ENCODE results near the gene HIPK2.
"Not testable (repeated sequence)": the region's sequence is repeated elsewhere in the genome, so short reads cannot be mapped to it uniquely, and the experiment has no call there.

Gene HIPK2

DNA sequence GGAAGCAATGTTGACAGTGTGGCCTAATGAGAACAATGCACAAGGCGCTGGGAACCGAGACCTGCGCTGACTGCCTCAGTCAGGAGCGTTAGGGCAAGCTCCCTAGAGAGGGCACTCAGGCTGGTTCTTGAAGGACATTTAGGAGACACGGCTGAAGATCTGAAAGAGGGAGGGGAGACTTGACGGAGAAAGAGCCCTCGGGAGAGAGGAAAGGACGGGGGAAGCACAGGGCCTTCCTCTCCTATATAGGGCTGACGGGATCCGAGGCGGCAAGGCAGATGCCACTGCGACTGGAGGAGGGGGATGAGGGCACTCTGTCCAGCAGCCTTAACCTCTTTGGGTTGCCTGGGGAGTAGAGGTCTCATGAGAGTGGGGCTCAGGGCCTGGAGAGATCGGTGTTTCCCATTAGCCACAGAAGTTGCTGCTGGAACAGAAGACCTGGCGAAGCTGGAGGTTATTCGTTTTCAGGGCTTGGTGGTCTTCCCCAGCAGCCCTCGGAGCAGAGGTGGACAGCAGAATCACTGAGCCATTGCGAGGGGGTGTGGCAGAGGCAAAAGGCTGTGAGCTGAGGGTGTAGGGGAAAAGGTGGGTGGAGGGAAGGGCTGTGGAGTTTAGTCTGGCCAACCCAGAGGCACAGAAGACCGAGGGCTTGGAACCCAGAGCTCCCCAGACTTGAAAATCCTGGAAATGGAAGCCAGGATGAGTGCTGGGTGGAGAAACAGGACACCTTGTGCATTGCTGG is 218.3 kb downstream of the HIPK2 start:
- no peak for DNase-seq

DNA sequence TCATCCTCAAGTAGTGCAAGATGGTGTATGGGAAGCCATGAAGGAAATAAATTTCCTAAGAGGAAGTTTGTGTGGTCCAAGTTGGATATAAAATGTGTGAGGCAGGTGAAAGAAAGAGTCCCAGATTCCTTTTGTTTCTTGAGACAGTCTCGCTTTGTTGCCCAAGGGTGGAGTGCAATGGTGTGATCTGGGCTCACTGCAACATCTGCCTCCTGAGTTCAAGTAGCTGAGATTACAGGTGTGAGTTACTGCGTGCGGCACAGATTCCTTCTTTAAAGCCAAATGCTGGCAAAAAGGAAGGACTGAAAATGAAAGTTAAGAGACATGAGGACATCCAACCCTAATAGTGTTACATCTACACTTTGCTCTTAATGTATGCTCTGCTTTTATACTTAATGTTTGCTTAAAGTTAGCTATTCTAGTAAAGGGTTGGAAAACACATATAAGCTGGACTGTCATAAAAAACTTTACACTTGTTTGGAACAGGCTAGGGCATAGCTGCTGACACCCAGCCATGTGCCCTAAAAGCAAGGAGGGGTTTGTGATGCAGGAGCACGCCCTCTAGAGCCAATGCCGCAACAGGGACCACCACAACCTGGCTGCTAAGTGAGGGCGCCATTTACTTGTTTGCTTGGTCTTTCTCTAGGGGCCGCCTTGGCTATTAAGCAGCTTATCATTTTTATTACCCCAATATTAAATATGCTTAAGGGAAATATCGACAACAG is 219.8 kb downstream of the HIPK2 start:
- DNase-seq = no peak

DNA sequence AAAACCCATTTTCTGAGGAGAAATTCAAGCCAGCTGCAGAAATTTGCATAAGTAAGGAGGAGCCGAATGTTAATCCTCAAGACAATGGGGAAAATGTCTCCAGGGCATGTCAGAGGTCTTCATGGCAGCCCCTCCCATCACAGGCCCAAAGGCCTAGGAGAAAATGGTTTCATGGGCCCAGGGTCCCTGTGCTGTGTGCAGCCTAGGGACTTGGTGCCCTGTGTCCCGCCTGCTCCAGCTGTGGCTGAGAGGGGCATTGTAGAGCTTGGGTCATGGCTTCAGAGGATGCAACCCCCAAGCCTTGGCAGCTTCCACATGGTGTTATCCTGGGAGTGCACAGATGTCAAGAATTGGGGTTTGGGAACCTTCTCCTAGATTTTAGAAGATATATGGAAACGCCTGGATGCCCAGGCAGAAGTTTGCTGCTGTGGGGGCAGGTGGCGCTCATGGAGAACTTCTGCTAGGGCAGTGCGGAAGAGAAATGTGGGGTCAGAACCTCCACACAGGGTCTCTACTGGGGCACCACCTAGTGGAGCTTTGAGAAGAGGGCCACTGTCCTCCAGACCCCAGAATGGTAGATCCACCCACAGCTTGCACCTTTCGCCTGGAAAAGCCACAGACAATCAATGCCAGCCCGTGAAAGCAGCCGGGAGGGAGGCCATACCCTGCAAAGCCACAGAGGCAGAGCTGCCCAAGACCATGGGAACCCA is 223.7 kb downstream of the HIPK2 start:
- not testable (repeated sequence) for DNase-seq

DNA sequence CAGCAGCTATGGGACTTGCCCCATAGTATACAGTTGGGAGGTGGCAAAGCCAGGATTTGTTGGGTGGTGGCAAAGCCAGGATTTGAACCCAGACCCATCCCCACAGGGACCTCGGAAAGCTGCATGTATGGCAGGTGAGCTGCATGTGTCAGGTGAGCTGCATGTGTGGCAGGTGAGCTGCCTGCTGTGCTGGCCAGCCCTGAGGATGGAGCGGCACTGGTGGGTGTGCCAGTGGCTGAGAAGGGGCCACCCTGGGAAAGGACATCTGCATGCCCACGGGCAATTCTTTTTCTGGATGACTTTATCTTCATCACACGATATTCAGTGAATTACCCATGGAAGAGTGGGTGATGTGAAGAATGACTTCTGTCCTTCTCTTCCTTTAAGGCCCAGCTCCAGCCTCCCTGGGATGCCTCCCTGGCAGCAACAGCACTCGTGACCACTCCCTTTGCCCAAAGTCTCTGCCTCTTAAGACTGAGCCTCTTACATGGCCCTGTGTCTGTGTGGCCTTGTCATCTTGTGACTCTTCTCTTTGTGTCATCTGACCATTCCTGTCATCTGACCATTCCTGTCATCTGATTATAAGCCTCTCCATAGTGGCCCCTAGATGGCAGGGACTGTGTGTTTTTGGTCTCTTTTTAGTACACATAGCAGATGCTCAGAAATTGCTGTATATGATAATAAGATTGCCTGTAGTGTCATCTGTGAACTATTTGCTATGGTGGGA is 229.3 kb downstream of the HIPK2 start:
- DNase-seq = no peak

DNA sequence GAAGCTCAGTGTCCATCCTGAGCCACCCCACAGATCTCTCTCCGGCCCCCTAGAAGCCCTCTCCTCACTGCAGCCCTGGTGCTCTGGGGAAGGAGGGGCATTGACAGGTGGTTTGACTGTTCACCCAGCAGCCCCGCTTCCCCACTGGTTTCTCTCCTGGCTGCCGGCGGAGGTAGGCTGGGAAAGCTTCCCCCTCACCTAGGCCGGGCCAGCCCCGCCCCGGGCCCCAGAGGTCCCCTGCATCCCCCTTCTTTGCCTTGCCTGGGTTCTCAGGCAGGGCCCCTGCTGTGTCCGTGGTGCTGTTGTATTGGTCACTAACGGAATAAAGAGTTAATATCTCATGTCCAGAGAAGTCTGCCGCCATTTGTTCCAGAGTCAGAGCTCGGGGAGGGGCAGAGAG is 233.2 kb downstream of the HIPK2 start:
- DNase-seq = no peak

DNA sequence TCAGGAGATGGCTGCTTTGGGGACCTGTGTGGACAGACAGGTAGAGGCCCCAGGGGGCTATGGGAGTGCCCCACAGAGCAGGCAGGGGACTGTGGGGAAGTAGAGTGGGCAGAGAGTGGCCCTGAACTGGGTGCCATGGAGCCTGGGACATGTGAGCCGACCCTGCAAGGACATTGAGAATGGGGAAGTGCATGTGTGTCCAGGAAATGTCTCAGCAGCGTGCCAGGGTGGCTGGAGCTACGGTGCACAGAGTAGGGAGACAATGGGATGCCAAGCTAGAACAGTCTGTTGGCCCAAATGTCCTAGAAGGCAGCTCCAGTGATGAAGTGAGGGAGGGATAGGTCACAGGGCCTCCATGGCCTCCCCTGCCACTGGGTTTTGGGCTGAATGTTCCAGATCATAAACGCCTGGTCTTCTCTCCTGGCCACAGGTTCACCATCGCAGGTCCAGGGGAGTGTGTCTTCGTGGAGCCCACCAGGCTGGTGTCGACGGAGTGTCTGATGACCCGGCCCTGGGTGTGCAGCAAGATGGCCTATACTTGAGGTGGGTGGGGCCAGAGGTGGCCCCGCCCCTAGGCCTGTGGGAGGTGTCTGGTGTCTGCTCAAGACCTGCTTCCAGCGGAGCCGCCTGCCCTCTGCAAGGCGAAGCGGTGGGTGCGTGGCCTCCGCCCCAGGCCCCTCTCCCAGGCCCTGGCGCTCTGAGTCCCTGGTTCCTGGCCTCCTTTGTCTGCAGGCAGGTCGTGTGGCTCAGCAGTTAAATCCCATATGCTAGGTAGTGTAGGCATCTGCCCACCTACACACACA is 233.8 kb downstream of the HIPK2 start:
- DNase-seq = no peak

DNA sequence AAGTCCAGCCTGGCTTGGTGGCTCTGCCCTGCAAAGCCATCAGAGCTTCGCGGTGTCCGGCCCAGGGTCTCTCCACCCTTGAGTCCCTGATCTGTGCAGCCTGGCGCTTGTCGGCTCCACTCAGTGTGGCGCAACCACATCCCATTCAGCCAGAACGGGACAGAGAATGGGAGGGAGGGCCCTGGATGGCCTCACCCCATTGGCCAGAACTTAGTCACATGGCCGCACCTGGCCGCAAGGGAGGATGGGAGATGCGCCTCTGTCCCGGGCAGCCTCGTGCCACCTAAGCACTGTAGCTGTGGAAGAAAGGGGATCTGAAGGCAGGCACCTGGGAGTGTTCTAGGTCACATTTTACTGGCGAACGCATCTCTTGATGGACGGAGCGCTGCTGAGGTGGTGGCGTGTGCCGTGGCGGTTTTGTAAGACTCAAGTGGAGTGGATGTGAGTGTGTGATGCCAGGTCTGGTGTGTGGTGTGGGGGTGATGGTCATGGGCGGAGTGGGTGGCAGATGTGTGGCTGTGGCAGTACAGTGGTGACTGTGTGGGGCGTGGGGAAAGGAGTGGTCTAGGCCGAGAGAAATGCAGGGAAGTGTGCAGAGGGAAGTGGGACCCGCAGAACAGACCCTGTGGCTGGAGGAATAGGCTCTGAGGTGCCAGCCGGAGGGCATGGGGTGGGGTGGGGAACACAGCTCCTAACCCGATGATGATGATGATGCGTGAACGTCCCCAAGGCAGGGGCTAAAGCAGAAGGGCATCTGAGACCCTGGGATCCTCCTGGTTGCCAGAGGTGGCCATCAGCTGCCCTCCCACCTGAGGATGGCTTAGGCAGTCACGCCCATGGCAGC is 235.3 kb downstream of the HIPK2 start:
- no peak for DNase-seq

DNA sequence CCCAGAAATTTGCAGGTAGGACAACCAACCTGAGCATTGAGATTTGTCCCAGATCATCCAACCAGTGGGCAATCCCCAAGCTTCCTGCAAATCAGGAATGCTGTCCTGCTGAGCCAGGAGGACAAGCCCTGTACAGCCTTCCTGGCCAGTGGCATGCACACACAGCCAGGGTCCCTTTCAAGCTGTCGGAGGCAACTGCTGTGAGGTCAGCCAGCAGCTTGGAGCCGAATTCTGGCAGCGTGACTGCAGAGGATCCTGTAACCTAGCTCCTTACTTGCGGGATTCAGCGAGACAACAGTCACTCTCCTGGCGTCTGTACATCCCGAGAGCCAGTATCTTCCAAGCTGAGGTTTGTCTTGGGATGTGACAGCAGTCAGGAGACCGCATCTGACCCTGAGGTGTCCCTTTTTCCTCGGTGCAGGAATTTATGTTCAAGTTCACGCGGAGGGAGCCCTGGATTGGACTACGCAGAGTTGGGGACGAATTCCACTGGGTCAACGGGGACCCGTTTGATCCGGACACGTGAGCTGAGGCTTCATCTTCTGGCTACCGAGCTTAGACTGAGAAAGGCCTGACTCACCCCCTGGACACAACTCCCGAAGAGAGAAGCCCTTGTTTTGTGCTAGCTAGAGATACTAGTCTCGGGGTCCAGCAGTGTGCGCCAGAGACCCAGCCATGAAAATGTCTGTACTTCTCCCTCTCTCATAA is 236.0 kb downstream of the HIPK2 start:
- no peak for DNase-seq

DNA sequence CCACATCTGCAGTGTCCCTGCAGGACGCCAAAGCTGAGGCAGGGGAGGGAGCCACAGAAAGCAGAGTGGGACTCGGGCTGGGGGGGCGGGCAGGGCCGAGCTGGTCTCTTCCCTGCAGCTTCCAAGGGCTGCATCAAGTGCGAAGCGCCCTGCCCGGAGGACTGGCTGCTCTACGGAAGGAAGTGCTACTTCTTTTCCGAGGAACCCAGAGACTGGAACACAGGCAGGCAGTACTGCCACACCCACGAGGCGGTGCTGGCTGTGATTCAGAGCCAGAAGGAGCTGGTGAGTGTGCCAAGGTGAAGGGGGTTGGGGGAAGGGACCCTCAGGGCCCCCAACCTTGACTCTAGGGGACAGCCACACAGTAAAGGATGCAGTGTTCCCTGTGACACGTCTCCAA is 237.6 kb downstream of the HIPK2 start:
- no peak for DNase-seq

DNA sequence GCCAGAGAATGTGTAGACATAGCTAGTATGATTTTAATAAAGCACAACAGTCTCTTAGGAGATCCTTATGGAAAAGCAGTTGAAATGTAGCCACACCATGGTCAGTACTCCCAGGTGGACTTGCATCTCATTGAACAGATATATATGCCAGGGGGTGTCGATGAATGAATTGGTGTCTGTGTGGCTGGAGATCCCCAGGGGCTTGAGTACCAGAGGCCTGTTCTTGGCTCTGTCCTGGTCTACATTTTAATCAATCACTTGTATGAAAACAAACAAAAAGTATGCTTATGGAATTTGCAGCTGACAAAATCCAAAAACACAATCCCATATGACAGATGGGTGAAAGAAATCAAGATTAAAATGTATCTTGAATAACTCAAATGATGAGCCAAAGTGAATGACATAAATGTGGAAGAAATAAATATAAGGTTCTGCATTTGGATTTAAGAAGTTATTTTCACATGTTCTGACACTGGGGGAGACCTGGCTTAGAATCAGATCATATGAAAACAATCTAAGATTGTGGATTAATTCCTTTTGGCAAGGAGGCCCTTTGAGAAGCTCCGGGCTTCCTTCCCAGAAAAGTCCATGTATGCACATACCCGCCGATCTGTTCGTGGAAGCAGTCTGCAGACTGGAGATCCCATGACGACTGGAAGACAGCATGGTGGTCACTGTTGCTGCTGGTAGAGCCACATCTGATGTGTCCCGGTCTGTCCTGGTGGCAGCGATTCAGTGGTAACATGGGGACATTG is 238.7 kb downstream of the HIPK2 start:
- no peak for DNase-seq

DNA sequence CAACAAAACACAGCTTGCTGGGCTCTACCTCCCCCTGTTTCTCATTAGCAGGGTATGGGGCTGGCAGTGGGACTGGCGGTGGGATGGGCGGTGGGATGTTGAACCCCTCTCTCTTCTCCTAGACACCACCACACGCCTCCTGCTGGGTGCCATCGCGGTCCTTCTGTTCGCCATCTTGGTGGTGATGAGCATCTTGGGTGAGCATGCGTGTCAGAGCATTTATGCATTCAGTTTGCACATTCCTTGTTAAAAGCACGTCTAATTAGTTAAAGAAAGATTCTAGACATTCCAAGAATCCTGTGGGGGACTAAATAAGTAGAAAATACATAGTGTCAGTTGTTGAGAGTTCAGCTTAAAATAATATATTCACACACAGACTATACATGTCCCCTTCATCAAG is 241.6 kb downstream of the HIPK2 start:
- DNase-seq = no peak

DNA sequence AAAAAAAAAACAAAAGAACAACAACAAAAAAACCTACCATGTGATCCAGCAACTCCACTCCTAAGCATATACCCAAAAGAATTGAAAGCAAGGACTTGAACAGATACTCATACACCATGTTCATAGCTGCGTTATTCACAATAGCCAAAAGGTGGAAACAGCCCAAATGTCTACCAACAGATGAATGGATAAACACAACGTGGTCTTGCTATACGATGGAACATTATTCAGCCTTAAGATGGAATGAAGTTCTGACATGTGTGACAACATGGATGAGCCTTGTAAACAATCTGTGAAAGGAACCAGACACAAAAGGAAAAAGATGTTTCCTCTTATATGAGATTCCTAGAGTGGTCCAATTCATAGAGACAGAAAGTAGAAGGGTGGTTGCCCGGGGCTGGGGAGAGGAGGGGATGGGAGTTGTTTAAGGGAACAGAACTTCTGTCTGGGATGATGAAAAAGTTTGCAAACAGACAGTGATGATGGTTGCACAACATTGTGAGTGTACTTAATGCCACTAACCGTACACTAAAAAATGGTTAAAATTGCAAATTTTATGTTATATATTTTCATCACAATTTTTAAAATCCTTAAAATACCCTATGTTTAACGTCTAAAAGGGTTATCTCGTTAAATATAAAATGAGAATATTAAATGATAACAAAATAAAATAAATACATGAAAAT is 242.7 kb downstream of the HIPK2 start:
- no peak for DNase-seq

DNA sequence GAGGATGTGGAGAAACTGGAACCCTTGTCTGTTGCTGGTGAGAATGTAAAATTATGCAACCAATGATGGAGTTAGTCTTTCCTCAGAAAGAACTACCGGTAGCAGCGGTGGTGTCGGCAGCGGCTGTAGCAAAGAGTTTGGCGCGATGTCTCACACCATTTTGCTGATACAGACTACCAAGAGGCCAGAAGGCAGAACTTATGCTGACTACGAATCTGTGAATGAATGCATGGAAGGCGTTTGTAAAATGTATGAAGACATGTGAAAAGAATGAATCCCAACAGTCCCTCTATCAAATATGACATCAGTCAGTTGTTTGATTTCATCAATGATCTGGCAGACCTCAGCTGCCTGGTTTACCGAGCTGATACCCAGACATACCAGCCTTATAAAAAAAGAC is 243.7 kb downstream of the HIPK2 start:
- no peak for DNase-seq

DNA sequence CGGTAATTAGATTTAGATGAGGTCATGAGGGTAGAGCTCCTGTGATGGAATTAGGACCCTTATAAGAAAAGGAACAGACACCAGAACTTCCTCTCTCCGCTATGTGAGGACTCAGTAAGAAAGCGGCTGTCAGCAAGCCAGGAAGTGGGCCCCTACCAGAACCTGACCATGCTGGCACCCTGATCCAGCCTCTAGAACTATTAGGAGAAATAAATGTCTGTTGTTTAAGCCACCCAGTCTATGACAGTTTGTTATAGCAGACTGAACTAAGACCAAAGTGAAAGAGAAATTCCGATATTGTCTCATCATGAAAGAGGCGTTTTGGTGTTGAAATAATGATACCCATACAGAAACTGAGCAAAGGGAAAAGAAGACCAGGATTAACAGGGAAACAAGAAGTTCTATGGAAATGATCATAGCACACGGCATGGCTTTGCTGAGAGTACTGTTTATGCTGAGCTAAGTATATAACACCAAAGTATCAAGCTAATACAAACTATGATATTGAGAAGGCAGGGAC is 245.1 kb downstream of the HIPK2 start:
- no peak for DNase-seq

DNA sequence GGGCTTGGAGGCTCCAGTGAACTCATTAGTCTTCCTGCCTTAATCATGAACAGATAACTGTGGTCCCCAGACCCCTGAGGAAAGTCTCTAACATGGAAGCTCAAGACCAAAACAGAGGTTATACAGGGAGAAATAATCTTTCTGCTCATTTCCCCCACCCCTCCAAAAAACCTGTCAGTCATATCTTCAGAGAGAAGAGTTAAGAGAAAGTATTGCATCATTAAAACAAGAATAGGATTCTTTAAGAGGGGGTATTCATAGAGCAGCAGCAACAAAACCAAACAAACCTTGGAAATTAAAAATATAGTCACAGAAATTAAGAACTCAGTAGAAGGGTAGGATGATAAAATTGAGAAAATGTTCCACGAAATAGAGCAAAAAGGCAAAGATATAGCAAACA is 246.7 kb downstream of the HIPK2 start:
- DNase-seq = no peak

DNA sequence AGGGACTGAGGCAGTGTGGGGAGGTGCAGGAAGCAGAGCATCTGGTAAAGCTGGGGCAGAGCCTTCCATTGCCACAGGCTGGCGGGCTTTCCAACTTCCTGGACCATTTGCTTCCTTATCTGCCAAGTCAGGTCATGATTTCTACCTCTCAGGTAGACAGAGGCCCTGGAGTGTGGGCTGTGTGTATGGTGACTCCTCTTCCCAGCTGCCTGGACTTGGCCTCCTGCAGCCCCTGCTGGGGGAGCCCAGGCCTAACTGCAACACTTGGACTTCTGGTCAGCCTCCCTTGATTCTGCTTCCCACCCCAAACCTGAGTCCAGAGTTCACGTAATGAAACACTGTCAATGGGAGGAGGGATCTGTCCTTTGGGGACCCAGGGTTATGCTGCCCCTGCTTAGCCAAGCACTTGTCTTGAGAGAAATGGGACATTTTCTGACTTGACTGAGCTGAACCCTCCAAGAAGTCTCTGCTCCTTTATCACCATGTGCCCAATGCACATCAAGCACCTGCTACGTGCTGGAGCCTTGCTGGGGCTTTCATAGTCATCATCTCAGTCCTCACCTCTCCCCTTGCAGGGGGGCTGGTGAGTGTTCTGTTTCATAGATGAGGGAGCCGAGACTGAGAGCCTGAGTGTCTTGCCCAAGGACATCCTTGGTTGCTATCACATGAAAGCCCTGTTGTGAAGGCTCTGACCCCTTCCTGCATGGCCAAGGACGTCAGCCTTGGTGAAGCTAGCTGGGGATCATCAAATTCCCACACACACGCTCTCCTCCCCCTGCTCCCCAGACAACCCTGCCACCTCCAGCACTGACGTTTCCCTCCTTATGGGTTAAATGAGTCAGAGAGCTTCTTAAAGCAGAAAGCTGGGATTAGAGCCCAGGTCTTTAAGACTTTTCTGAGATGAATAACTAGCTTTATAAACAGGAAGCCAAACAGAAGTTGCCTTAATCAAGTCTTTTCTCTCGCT is 250.9 kb downstream of the HIPK2 start:
- DNase-seq = peak; percentile 89

DNA sequence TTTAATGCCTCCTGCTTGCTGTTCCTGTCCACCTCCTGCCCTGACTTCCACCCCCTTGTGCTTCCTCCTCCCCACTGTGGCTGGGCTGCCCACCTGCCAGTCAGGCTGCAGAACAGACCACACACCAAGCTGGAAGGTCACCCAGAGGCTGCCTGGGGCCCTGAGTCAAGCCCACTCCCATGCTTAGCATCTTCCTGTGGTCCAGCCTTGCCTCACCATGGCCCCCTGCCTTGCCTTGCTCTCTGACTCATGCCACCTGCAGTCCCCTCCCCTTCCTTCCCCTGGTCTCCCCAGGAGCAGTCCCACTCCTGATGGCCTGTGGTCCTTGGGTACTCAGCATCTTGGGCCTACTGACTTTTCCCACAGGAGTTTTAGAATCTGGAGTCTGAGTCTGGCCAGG is 252.0 kb downstream of the HIPK2 start:
- DNase-seq = no peak

DNA sequence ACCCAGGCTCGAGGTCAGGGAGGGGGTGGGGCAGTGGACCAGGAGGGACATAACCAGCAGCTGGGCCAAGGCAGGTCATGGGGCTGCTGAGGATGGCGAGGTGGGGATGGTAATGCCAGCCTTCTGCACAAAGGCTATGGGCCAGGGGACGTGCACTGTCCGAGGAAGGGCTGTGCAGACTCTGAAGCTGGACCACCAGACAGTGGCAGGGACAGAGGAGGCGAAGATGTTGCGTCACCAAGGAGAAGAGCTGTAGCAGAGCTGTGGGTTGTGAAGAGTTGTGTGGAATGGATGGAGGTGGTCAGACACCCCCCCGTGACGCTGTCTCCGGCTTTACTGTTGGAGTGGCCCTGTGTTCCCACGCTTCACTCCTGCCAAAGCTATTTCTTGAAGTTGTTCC is 252.6 kb downstream of the HIPK2 start:
- no peak for DNase-seq
